SU-DHL-6 (cell line): ENCODE results near the gene RFPL4AL1.

Source experiments
- CTCF ChIP-seq: fragments of 200-600 bp; sonication (generic); IDR thresholded peaks from one replicate; pipeline ENCODE4 v1.5.1; 2017; ENCODE audit warnings: antibody characterized with exemption, mild to moderate bottlenecking, low read length, moderate library complexity; ENCODE audit not compliant: insufficient read depth, poor library complexity, severe bottlenecking
- EZH2phosphoT487 ChIP-seq: fragments of 200-600 bp; sonication (generic), shearing (Covaris generic); conservative IDR thresholded peaks from 2 replicates; pipeline ENCODE4 v1.6.1; 2018; ENCODE audit warnings: mild to moderate bottlenecking, antibody characterized with exemption, low read length, moderate library complexity, mixed read lengths

GRCh38 chr19:55801416-55801815, 32.5 kb downstream of the RFPL4AL1 start:
- TF ChIP-seq CTCF, result no peak
- no peak for TF ChIP-seq EZH2phosphoT487
